HepG2 (cell line): Measurements from ENCODE around the gene MYRIP. TPM values are rescaled to one million over a fixed set of nuclear protein-coding genes. Genes with fewer than 3 reads are reported as not detected.

Source experiments
- ATAC-seq: fragments of 200-7000 bp; cut with Tn5 transposase; 3 replicates; pipeline ENCODE4 v1.9.1; 2020; ENCODE audit warnings: mild to moderate bottlenecking, moderate library complexity
- BruUV-seq: library from RNA; stranded (reverse); fragments of 400-500 nt; replicated peaks from 2 replicates; lab custom pipeline; 2021; lab: Mats Ljungman, UMichigan
- CTCF ChIA-PET: fragments of 300-600 bp; formaldehyde crosslinking; extraction: SDS; loops from one replicate; lab custom pipeline; 2021; ENCODE audit warnings: low total read pairs, inconsistent platforms, low intra/inter-chr PET ratio; lab: Yijun Ruan, JAX
- POLR2A ChIA-PET: fragments of 350-600 bp; sonication (Branson Sonifier 250); formaldehyde crosslinking; loops from one replicate; lab custom pipeline; 2020; ENCODE audit warnings: antibody characterized with exemption, inconsistent platforms; lab: Yijun Ruan, JAX
- DNase-seq: peaks from one replicate; pipeline ENCODE4 v3.0.0-alpha.2; 2015; ENCODE audit warnings: low spot score
- FAIRE-seq: peaks from 3 replicates; lab custom pipeline; 2011; peaks lifted over from hg19 to GRCh38; lab: Jason Lieb, UNC
- H2AFZ ChIP-seq: one replicate; pipeline ENCODE4 v1.6.1; 2011; ENCODE audit warnings: low read length, inconsistent platforms
- H3K27ac ChIP-seq: fragments of 300-600 bp; 3 replicates; pipeline ENCODE4 v1.8.0; 2011; ENCODE audit warnings: mixed run types, mild to moderate bottlenecking, mixed read lengths, low read length, inconsistent platforms; ENCODE audit not compliant: insufficient read depth; ENCODE audit errors: extremely low read length
- H3K27me3 ChIP-seq, 2 experiments: fragments of 200-600 bp in 1 of 2; 2 replicates in 1 of 2; 3 replicates in 1 of 2; pipeline versions ENCODE4 v1.6.0 to v1.8.0; 2011; ENCODE audit warnings: low read length in 2 of 2, mild to moderate bottlenecking in 2 of 2, moderate library complexity in 2 of 2, inconsistent platforms in 1 of 2; ENCODE audit not compliant: insufficient read depth in 2 of 2, control insufficient read depth in 1 of 2
- H3K36me3 ChIP-seq, 2 experiments: fragments of 200-600 bp in 1 of 2; replicated peaks in 1 of 2; 2 replicates in 1 of 2; 3 replicates in 1 of 2; pipeline versions ENCODE4 v1.5.1 to v1.8.0; 2011; ENCODE audit warnings: low read length in 2 of 2, inconsistent platforms in 1 of 2; ENCODE audit not compliant: insufficient read depth in 2 of 2, control insufficient read depth in 1 of 2
- H3K4me1 ChIP-seq: 2 replicates; pipeline ENCODE4 v1.5.1; 2012; ENCODE audit warnings: low read length, inconsistent platforms; ENCODE audit not compliant: insufficient read depth
- H3K4me2 ChIP-seq: 2 replicates; pipeline ENCODE4 v1.6.0; 2011; ENCODE audit warnings: low read depth, low read length, inconsistent platforms
- H3K4me3 ChIP-seq, 3 experiments: fragments of 200-600 bp in 1 of 3; sonication (generic), shearing (Covaris generic) in 1 of 3; replicated peaks in 1 of 3; 2 replicates each; pipeline ENCODE4 v1.5.1; 2011 to 2016; ENCODE audit warnings: low read length in 3 of 3, inconsistent platforms in 2 of 3, low read depth in 2 of 3, mild to moderate bottlenecking in 2 of 3, control low read depth in 1 of 3, mixed read lengths in 1 of 3; ENCODE audit not compliant: insufficient read depth in 1 of 3
- H3K79me2 ChIP-seq: one replicate; pipeline ENCODE4 v1.6.1; 2011; ENCODE audit warnings: low read length, inconsistent platforms; ENCODE audit not compliant: insufficient read depth
- H3K9ac ChIP-seq: 2 replicates; pipeline ENCODE4 v1.6.0; 2011; ENCODE audit warnings: mild to moderate bottlenecking, low read depth, low read length, inconsistent platforms; ENCODE audit not compliant: insufficient read depth
- H3K9me3 ChIP-seq: 2 replicates; pipeline ENCODE4 v1.5.1; 2012; ENCODE audit warnings: mild to moderate bottlenecking, low read length
- H4K20me1 ChIP-seq: 2 replicates; pipeline ENCODE4 v1.6.0; 2011; ENCODE audit warnings: inconsistent platforms, mild to moderate bottlenecking, low read length, moderate library complexity; ENCODE audit not compliant: insufficient read depth
- HHEX ChIP-seq: IDR thresholded peaks from 2 replicates; pipeline ENCODE4 v1.6.1; 2016; ENCODE audit warnings: control low read depth
- HMG20A ChIP-seq: IDR thresholded peaks from 2 replicates; pipeline ENCODE4 v1.6.1; 2016; ENCODE audit warnings: borderline replicate concordance
- MAF1 ChIP-seq: sonication (generic); formaldehyde crosslinking; IDR thresholded peaks from 2 replicates; pipeline ENCODE4 v1.5.0; 2020; ENCODE audit warnings: missing genetic modification reagents, borderline replicate concordance
- MED8 ChIP-seq: sonication (generic); formaldehyde crosslinking; IDR thresholded peaks from 2 replicates; pipeline ENCODE4 v1.8.1; 2023; ENCODE audit warnings: mild to moderate bottlenecking, missing genetic modification reagents; ENCODE audit not compliant: insufficient replicate concordance
- THYN1 ChIP-seq: sonication (generic); formaldehyde crosslinking; IDR thresholded peaks from 2 replicates; pipeline ENCODE4 v1.8.1; 2023; ENCODE audit warnings: low read depth, mild to moderate bottlenecking, moderate library complexity, missing genetic modification reagents, borderline replicate concordance
- ZFYVE20 ChIP-seq: sonication (generic); formaldehyde crosslinking; IDR thresholded peaks from 2 replicates; pipeline ENCODE4 v1.8.0; 2023; ENCODE audit warnings: low read depth, mild to moderate bottlenecking, moderate library complexity, missing genetic modification reagents, borderline replicate concordance
- ZNF430 ChIP-seq: sonication (generic); formaldehyde crosslinking; IDR thresholded peaks from 2 replicates; pipeline ENCODE4 v1.9.0; 2021; ENCODE audit warnings: mild to moderate bottlenecking, missing genetic modification reagents
- ZNF530 ChIP-seq: sonication (generic); formaldehyde crosslinking; IDR thresholded peaks from 2 replicates; pipeline ENCODE4 v1.5.0; 2020; ENCODE audit warnings: low read depth, mild to moderate bottlenecking, missing genetic modification reagents
- ZNF619 ChIP-seq: sonication (generic); formaldehyde crosslinking; IDR thresholded peaks from 2 replicates; pipeline ENCODE4 v1.4.0; 2020; ENCODE audit warnings: mild to moderate bottlenecking, missing genetic modification reagents
- ZNF747 ChIP-seq: sonication (generic); formaldehyde crosslinking; IDR thresholded peaks from 2 replicates; pipeline ENCODE4 v1.8.1; 2023; ENCODE audit warnings: missing genetic modification reagents, mild to moderate bottlenecking, borderline replicate concordance
- WGBS: methylation state at CpG from one replicate; pipeline ENCODE4 v1.1.6; 2017; ENCODE audit warnings: low lambda C conversion rate; 5-methylcytosine and 5-hydroxymethylcytosine counted together
- in situ Hi-C: cut with HindIII; loops from 2 replicates; pipeline ENCODE4 v1.10.0; 2017; ENCODE audit warnings: low pct_unique_long_range_greater_than_20kb; ENCODE audit not compliant: extremely low pct_ligation_motif_present
- intact Hi-C: fragments of 100-400 bp; cut with micrococcal nuclease; formaldehyde crosslinking; loops from one replicate; pipeline ENCODE4 v1.10.0; 2022; ENCODE audit not compliant: unreplicated experiment
- polyA plus RNA-seq, 8 experiments: library from polyadenylated mRNA; depleted of rRNA in 3 of 8; stranded (reverse) in 7 of 8; unstranded in 1 of 8; fragments of >200 nt; fragmentation: Illumina TruSeq in 4 of 8; extraction: Trizol in 4 of 8; gene quantifications; 2 replicates each; pipeline versions ENCODE4 v1.2.1 to v1.2.3, GENCODE V29; 2011 to 2016; ENCODE audit warnings: low read depth in 4 of 8, missing spikeins in 1 of 8, mixed read lengths in 1 of 8; ENCODE audit not compliant: insufficient read depth in 1 of 8
- total RNA-seq, 5 experiments: library from RNA; depleted of rRNA; stranded (reverse); fragments of >200 nt; fragmentation: Illumina TruSeq; extraction: Trizol; gene quantifications; 2 replicates each; pipeline ENCODE4 v1.2.3, GENCODE V29; 2016; ENCODE audit warnings: low read depth in 1 of 5
- TF ChIP-seq, protein P1 (sequence below): sonication (generic); formaldehyde crosslinking; IDR thresholded peaks from 2 replicates; pipeline ENCODE4 v1.4.0; 2020; ENCODE audit warnings: missing genetic modification reagents
- TF ChIP-seq, protein P2 (sequence below): IDR thresholded peaks from 2 replicates; pipeline ENCODE4 v1.6.1; 2016; ENCODE audit warnings: low read depth, missing genetic modification reagents, missing compliant biosample characterization
- TF ChIP-seq, protein P3 (sequence below): IDR thresholded peaks from 2 replicates; pipeline ENCODE4 v1.6.1; 2016; ENCODE audit warnings: missing compliant biosample characterization, missing genetic modification reagents, borderline replicate concordance
- TF ChIP-seq, protein P4 (sequence below): sonication (generic); formaldehyde crosslinking; IDR thresholded peaks from 2 replicates; pipeline ENCODE4 v1.5.0; 2020; ENCODE audit warnings: missing genetic modification reagents, mild to moderate bottlenecking, borderline replicate concordance

MYRIP gene
- total and polyA plus RNA-seq, 2 of the 13 experiments (the other 11 are each of a cell fraction or from before 2014, with no cell fraction given): 0.64 to 0.84 TPM

DNA sequence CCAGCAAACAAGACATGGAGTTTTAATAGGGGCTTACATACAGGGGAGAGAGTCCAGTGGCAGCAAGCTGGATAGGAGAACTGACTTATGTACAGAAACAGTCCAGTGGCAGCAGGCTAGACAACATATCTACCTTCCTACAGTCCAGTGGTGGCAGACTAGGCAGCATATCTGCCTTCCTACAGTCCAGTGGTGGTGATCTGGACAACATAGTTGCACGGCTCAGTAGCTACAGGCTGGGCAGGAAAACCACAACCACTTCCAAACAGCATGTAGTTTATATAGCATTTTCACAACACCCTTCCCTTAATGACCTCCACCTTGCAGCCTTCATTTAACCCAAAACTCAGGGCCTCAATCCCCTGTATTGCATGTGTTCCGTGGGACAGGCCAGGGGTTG is 318.8 kb downstream of the MYRIP start (continued):
- TF ChIP-seq, protein P1, sequence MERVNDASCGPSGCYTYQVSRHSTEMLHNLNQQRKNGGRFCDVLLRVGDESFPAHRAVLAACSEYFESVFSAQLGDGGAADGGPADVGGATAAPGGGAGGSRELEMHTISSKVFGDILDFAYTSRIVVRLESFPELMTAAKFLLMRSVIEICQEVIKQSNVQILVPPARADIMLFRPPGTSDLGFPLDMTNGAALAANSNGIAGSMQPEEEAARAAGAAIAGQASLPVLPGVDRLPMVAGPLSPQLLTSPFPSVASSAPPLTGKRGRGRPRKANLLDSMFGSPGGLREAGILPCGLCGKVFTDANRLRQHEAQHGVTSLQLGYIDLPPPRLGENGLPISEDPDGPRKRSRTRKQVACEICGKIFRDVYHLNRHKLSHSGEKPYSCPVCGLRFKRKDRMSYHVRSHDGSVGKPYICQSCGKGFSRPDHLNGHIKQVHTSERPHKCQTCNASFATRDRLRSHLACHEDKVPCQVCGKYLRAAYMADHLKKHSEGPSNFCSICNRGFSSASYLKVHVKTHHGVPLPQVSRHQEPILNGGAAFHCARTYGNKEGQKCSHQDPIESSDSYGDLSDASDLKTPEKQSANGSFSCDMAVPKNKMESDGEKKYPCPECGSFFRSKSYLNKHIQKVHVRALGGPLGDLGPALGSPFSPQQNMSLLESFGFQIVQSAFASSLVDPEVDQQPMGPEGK (CRISPR knock-in tag): no peak
- TF ChIP-seq HHEX (no peak), ZFYVE20 (CRISPR knock-in tag) (no peak), ZNF530 (no peak), ZNF430 (CRISPR knock-in tag) (no peak)
- TF ChIP-seq, all 625 proteins: peak for 0

DNA sequence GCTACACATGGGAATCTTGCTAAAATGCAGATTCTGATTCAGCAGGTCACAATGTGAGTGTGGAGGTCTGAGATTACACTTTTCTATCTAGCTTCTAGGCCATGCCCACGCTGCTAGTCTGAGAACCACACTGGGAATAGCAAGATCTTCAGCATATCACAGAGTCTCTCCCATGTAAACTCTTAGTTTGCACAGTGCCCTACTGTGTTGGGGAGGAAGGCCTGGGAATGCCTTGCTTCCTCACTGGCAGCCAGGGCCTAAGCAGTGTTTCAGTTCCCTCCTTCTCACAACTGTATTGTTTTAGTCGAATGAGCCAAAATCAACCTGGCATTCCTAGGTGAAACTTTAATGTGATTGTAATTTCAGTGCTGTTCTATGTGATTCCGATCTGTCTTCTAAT is 320.1 kb downstream of the MYRIP start:
- ATAC-seq (no peak), FAIRE-seq (no peak), DNase-seq (no peak)
- no peaks in the 10 kb centered on the region for H3K4me1 ChIP-seq
- intact Hi-C loops: no loop called here
- CTCF ChIA-PET: no interaction called here
- H3K4me3 ChIP-seq: no peak overlapping the region
- no peak overlapping the region for H2AFZ ChIP-seq
- POLR2A ChIA-PET: no interaction called here
- H3K9me3 ChIP-seq: no peaks in the 10 kb centered on the region
- no TSS peak for BruUV-seq
- no peaks in the 10 kb centered on the region for H4K20me1 ChIP-seq
- H3K36me3 ChIP-seq: no peaks in the 10 kb centered on the region
- H3K79me2 ChIP-seq: no peaks in the 10 kb centered on the region
- no peak overlapping the region for H3K27ac ChIP-seq
- H3K27me3 ChIP-seq: no peaks in the 10 kb centered on the region
- H3K9ac ChIP-seq: no peak overlapping the region
- in situ Hi-C loops: no loop called here
- H3K4me2 ChIP-seq: no peak overlapping the region
- 60% methylated on average over 3 of the region's 3 CpGs for WGBS
- TF ChIP-seq, protein P2, sequence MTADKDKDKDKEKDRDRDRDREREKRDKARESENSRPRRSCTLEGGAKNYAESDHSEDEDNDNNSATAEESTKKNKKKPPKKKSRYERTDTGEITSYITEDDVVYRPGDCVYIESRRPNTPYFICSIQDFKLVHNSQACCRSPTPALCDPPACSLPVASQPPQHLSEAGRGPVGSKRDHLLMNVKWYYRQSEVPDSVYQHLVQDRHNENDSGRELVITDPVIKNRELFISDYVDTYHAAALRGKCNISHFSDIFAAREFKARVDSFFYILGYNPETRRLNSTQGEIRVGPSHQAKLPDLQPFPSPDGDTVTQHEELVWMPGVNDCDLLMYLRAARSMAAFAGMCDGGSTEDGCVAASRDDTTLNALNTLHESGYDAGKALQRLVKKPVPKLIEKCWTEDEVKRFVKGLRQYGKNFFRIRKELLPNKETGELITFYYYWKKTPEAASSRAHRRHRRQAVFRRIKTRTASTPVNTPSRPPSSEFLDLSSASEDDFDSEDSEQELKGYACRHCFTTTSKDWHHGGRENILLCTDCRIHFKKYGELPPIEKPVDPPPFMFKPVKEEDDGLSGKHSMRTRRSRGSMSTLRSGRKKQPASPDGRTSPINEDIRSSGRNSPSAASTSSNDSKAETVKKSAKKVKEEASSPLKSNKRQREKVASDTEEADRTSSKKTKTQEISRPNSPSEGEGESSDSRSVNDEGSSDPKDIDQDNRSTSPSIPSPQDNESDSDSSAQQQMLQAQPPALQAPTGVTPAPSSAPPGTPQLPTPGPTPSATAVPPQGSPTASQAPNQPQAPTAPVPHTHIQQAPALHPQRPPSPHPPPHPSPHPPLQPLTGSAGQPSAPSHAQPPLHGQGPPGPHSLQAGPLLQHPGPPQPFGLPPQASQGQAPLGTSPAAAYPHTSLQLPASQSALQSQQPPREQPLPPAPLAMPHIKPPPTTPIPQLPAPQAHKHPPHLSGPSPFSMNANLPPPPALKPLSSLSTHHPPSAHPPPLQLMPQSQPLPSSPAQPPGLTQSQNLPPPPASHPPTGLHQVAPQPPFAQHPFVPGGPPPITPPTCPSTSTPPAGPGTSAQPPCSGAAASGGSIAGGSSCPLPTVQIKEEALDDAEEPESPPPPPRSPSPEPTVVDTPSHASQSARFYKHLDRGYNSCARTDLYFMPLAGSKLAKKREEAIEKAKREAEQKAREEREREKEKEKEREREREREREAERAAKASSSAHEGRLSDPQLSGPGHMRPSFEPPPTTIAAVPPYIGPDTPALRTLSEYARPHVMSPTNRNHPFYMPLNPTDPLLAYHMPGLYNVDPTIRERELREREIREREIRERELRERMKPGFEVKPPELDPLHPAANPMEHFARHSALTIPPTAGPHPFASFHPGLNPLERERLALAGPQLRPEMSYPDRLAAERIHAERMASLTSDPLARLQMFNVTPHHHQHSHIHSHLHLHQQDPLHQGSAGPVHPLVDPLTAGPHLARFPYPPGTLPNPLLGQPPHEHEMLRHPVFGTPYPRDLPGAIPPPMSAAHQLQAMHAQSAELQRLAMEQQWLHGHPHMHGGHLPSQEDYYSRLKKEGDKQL (CRISPR knock-in tag): no peak
- no peak for TF ChIP-seq ZNF747 (CRISPR knock-in tag)
- no peak for TF ChIP-seq ZNF619 (CRISPR knock-in tag)
- TF ChIP-seq, protein P3, sequence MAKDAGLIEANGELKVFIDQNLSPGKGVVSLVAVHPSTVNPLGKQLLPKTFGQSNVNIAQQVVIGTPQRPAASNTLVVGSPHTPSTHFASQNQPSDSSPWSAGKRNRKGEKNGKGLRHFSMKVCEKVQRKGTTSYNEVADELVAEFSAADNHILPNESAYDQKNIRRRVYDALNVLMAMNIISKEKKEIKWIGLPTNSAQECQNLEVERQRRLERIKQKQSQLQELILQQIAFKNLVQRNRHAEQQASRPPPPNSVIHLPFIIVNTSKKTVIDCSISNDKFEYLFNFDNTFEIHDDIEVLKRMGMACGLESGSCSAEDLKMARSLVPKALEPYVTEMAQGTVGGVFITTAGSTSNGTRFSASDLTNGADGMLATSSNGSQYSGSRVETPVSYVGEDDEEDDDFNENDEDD: no peak
- no peak for TF ChIP-seq MAF1 (CRISPR knock-in tag)
- TF ChIP-seq, protein P4, sequence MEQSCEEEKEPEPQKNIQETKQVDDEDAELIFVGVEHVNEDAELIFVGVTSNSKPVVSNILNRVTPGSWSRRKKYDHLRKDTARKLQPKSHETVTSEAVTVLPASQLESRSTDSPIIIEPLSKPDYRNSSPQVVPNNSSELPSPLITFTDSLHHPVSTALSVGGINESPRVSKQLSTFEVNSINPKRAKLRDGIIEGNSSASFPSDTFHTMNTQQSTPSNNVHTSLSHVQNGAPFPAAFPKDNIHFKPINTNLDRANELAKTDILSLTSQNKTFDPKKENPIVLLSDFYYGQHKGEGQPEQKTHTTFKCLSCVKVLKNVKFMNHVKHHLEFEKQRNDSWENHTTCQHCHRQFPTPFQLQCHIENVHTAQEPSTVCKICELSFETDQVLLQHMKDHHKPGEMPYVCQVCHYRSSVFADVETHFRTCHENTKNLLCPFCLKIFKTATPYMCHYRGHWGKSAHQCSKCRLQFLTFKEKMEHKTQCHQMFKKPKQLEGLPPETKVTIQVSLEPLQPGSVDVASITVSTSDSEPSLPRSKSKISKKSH (CRISPR knock-in tag): no peak
- TF ChIP-seq MED8: no peak
- TF ChIP-seq HMG20A (CRISPR knock-in tag): no peak
- TF ChIP-seq THYN1 (CRISPR knock-in tag): no peak
